GM12878 (cell line): ENCODE measurements around the gene SOHLH2. TPM values are rescaled to one million over a fixed set of nuclear protein-coding genes. Genes with fewer than 3 reads are reported as not detected.

Experiments
- ATAC-seq: fragments of 200-7000 bp; cut with Tn5 transposase; 3 replicates; pipeline ENCODE4 v1.9.1; 2020; ENCODE audit warnings: mild to moderate bottlenecking, moderate library complexity
- BruUV-seq: library from RNA; stranded (reverse); fragments of 400-500 nt; replicated peaks from 2 replicates; lab custom pipeline; 2021; lab: Mats Ljungman, UMichigan
- CTCF ChIA-PET: fragments of 300-600 bp; sonication (Branson Sonifier 250); formaldehyde crosslinking; extraction: SDS; loops from one replicate; lab custom pipeline; 2021; ENCODE audit warnings: inconsistent platforms; lab: Yijun Ruan, JAX
- POLR2A ChIA-PET: fragments of 350-600 bp; formaldehyde crosslinking; extraction: SDS; loops from one replicate; lab custom pipeline; 2021; ENCODE audit warnings: inconsistent platforms; lab: Charles Lee
- RAD21 ChIA-PET: fragments of 300-600 bp; sonication (Branson Sonifier 250); formaldehyde crosslinking; loops from one replicate; lab custom pipeline; 2023; ENCODE audit warnings: antibody characterized with exemption; ENCODE audit not compliant: unreplicated experiment; lab: Charles Lee
- SMC1A ChIA-PET: fragments of 300-600 bp; sonication (Branson Sonifier 250); formaldehyde crosslinking; loops from one replicate; lab custom pipeline; 2023; ENCODE audit not compliant: unreplicated experiment, uncharacterized antibody; lab: Charles Lee
- DNase-seq: peaks from one replicate; pipeline ENCODE4 v3.0.0-alpha.2; 2011; ENCODE audit warnings: low read depth, low spot score
- FAIRE-seq: peaks from 3 replicates; lab custom pipeline; 2011; peaks lifted over from hg19 to GRCh38; lab: Jason Lieb, UNC
- H2AFZ ChIP-seq: 2 replicates; pipeline ENCODE4 v1.6.0; 2011; ENCODE audit warnings: low read depth, low read length, control low read depth; ENCODE audit not compliant: control insufficient read depth
- H3K27ac ChIP-seq: 2 replicates; pipeline ENCODE4 v1.5.1; 2011; ENCODE audit warnings: control low read depth; ENCODE audit not compliant: control insufficient read depth, insufficient read depth
- H3K27me3 ChIP-seq, 2 experiments: replicated peaks in 1 of 2; 2 replicates each; pipeline versions ENCODE4 v1.6.0 to v1.6.1; 2011; ENCODE audit warnings: low read length in 1 of 2; ENCODE audit not compliant: control insufficient read depth in 2 of 2, insufficient read depth in 2 of 2
- H3K36me3 ChIP-seq, 2 experiments: 2 replicates each; pipeline ENCODE4 v1.5.1; 2011; ENCODE audit warnings: low read length in 1 of 2; ENCODE audit not compliant: control insufficient read depth in 2 of 2, insufficient read depth in 2 of 2
- H3K4me1 ChIP-seq: 2 replicates; pipeline ENCODE4 v1.6.1; 2011; ENCODE audit warnings: mild to moderate bottlenecking, low read length, moderate library complexity, mixed read lengths; ENCODE audit not compliant: control insufficient read depth, insufficient read depth
- H3K4me2 ChIP-seq: 2 replicates; pipeline ENCODE4 v1.6.0; 2011; ENCODE audit warnings: control low read depth; ENCODE audit not compliant: control insufficient read depth, insufficient read depth
- H3K4me3 ChIP-seq: fragments of 200-600 bp; sonication (generic); 2 replicates; pipeline ENCODE4 v1.5.1; 2016
- H3K79me2 ChIP-seq: 2 replicates; pipeline ENCODE4 v1.6.0; 2011; ENCODE audit warnings: low read length; ENCODE audit not compliant: control insufficient read depth, insufficient read depth
- H3K9ac ChIP-seq: 2 replicates; pipeline ENCODE4 v1.8.0; 2011; ENCODE audit warnings: low read length, control low read depth, mixed read lengths; ENCODE audit not compliant: control insufficient read depth, insufficient read depth
- H3K9me3 ChIP-seq: replicated peaks from 3 replicates; pipeline ENCODE4 v1.5.1; 2011; ENCODE audit warnings: mild to moderate bottlenecking, low read length; ENCODE audit not compliant: control insufficient read depth, insufficient read depth
- H4K20me1 ChIP-seq: 2 replicates; pipeline ENCODE4 v1.6.0; 2011; ENCODE audit not compliant: control insufficient read depth, insufficient read depth
- CBFB ChIP-seq: IDR thresholded peaks from 2 replicates; pipeline ENCODE4 v1.6.1; 2016; ENCODE audit warnings: antibody characterized with exemption, low read depth
- CHD4 ChIP-seq: fragments of 200-600 bp; sonication (generic); IDR thresholded peaks from 2 replicates; pipeline ENCODE4 v1.6.1; 2016; ENCODE audit warnings: mild to moderate bottlenecking
- IKZF1 ChIP-seq: fragments of 450-650 bp; conservative IDR thresholded peaks from 2 replicates; pipeline ENCODE4 v1.6.1; 2017; ENCODE audit warnings: antibody characterized with exemption, mild to moderate bottlenecking
- NBN ChIP-seq: fragments of 450-650 bp; IDR thresholded peaks from 2 replicates; pipeline ENCODE4 v1.6.1; 2016
- NR2C1 ChIP-seq: fragments of 450-650 bp; IDR thresholded peaks from 2 replicates; pipeline ENCODE4 v1.6.1; 2017; ENCODE audit warnings: antibody characterized with exemption, mild to moderate bottlenecking, moderate library complexity
- NR2C2 ChIP-seq: IDR thresholded peaks from 2 replicates; pipeline ENCODE4 v1.6.1; 2011; ENCODE audit warnings: borderline replicate concordance, low read depth; ENCODE audit not compliant: control insufficient read depth, insufficient read length
- PML ChIP-seq: IDR thresholded peaks from 2 replicates; pipeline ENCODE4 v1.6.1; 2012; ENCODE audit warnings: low read length, inconsistent platforms
- RBBP5 ChIP-seq: fragments of 200-600 bp; sonication (generic); conservative IDR thresholded peaks from 2 replicates; pipeline ENCODE4 v1.6.1; 2016
- RCOR1 ChIP-seq: conservative IDR thresholded peaks from 2 replicates; pipeline ENCODE4 v1.6.1; 2012; ENCODE audit warnings: low read depth, low read length, improper control_type of control experiment
- SMARCA5 ChIP-seq: fragments of 450-650 bp; IDR thresholded peaks from 2 replicates; pipeline ENCODE4 v1.6.1; 2017; ENCODE audit warnings: mild to moderate bottlenecking
- SUPT20H ChIP-seq: IDR thresholded peaks from 2 replicates; pipeline ENCODE4 v1.6.1; 2011; ENCODE audit warnings: low read depth, mild to moderate bottlenecking, low read length, moderate library complexity, borderline replicate concordance; ENCODE audit not compliant: control insufficient read depth
- TCF12 ChIP-seq: IDR thresholded peaks from 2 replicates; pipeline ENCODE4 v1.6.1; 2011; ENCODE audit warnings: low read depth, mild to moderate bottlenecking, low read length
- WGBS: methylation state at CpG from one replicate; pipeline ENCODE4 v1.1.6; 2016; ENCODE audit warnings: low lambda C conversion rate; ENCODE audit not compliant: insufficient replicate concordance, insufficient coverage; ENCODE audit errors: missing lambda C conversion rate; 5-methylcytosine and 5-hydroxymethylcytosine counted together
- in situ Hi-C: fragments of 300-500 bp; cut with MboI; formaldehyde crosslinking; loops from 9 replicates; pipeline ENCODE4 v1.14.3; 2018; ENCODE audit warnings: mixed read lengths
- intact Hi-C: fragments of 100-400 bp; cut with micrococcal nuclease; formaldehyde crosslinking; loops from one replicate; pipeline ENCODE4 v1.14.2; 2022; ENCODE audit not compliant: unreplicated experiment
- polyA plus RNA-seq, 11 experiments: library from polyadenylated mRNA; depleted of rRNA in 4 of 11; unstranded in 6 of 11; stranded (reverse) in 5 of 11; fragments of >200 nt; fragmentation: Nextera tagmentation in 4 of 11; fragmentation: Illumina TruSeq in 1 of 11; extraction: Ambion mirVana in 4 of 11; extraction: Trizol in 1 of 11; gene quantifications; 1 replicate in 1 of 11; 2 replicates in 10 of 11; pipeline versions ENCODE4 v1.2.1 to v1.2.3, GENCODE V29; 2011 to 2016; ENCODE audit warnings: inconsistent platforms in 2 of 11, missing spikeins in 2 of 11, low read depth in 1 of 11
- total RNA-seq, 4 experiments: library from RNA; depleted of rRNA in 3 of 4; stranded (reverse); fragments of >200 nt in 3 of 4; fragmentation: Illumina TruSeq in 1 of 4; extraction: Trizol in 1 of 4; gene quantifications; 2 replicates each; pipeline versions ENCODE4 v1.2.1 to v1.2.3, GENCODE V29; 2013 to 2021
- TF ChIP-seq, protein P1 (sequence below): IDR thresholded peaks from 2 replicates; pipeline ENCODE4 v1.6.1; 2012; ENCODE audit warnings: low read depth, low read length, improper control_type of control experiment

SOHLH2 gene
- total and polyA plus RNA-seq, 10 of the 15 experiments (the other 5 are each of a cell fraction or from before 2014, with no cell fraction given): 2.4 TPM; not detected in 9

DNA sequence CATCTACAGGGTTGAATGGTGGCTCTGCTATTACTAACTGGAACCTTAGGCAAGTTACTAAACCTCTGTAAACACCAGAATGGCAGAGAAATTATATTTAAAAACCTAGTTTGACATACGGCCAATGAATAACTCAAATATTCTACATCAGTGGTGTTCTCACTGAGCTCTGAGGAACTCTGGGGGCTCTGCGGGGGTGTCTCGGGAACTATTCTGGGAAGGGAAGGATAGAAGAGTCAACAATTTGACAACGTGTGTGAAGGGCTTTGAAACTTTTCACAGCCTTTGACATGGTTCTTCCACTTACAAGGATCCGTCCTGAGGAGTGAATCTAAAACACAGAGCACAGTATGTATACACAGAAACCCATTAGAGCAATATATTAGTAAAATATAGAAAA lies 38.7 kb downstream of the SOHLH2 start (continued):
- TF ChIP-seq CHD4: no peak

DNA sequence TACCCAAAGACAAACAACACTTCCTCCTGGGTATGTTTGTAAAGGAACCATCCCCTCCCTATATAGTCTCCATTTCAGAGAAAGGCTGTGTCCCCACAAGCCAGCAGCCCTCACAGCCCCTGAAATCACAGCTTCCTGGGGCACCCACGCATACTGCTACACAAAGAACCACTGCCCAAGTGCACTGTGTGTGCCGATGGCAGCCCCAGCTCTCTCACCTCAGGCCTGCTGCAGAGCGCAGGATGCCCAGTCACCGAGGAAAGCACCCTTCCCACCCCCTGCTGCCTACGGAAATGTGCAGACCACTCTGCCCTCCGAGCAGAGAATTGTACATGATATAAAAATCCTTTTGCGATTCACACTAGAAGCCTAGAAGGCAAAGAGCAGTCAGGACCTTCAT lies 39.4 kb downstream of the SOHLH2 start:
- no peaks in the 10 kb centered on the region for H3K27me3 ChIP-seq
- BruUV-seq: no TSS peak
- H3K79me2 ChIP-seq: no peaks in the 10 kb centered on the region
- H2AFZ ChIP-seq: no peak overlapping the region
- H3K9ac ChIP-seq: no peak overlapping the region
- H3K9me3 ChIP-seq: no peaks in the 10 kb centered on the region
- WGBS: 6% methylated on average over 7 of the region's 7 CpGs
- no peaks in the 10 kb centered on the region for H3K4me1 ChIP-seq
- no peaks in the 10 kb centered on the region for H3K36me3 ChIP-seq
- ChIA-PET CTCF (no interaction called here), RAD21 (no interaction called here), SMC1A (no interaction called here), POLR2A (no interaction called here)
- in situ Hi-C loops: no loop called here
- H3K4me3 ChIP-seq: no peak overlapping the region
- intact Hi-C loops: no loop called here
- DNase-seq: no peak
- ATAC-seq: no peak
- TF ChIP-seq SMARCA5 (no peak), NBN (no peak), SUPT20H (no peak), NR2C1 (no peak), RBBP5 (no peak), PML (no peak), TCF12 (no peak), RCOR1 (no peak), CBFB (no peak), IKZF1 (no peak), NR2C2 (no peak)
- TF ChIP-seq, protein P1, sequence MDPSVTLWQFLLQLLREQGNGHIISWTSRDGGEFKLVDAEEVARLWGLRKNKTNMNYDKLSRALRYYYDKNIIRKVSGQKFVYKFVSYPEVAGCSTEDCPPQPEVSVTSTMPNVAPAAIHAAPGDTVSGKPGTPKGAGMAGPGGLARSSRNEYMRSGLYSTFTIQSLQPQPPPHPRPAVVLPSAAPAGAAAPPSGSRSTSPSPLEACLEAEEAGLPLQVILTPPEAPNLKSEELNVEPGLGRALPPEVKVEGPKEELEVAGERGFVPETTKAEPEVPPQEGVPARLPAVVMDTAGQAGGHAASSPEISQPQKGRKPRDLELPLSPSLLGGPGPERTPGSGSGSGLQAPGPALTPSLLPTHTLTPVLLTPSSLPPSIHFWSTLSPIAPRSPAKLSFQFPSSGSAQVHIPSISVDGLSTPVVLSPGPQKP: no peak
- no peaks in the 10 kb centered on the region for H4K20me1 ChIP-seq
- H3K4me2 ChIP-seq: no peak overlapping the region
- no peak for FAIRE-seq
- H3K27ac ChIP-seq: no peak overlapping the region
